Right lobe of liver (tissue), 4 donors: ENCODE results near the gene LILRA5.

ENCODE experiments used
- POLR2A ChIP-seq: fragments of 450-650 bp; IDR thresholded peaks from one replicate; pipeline ENCODE4 v1.6.1; 2017; ENCODE audit warnings: antibody characterized with exemption, mild to moderate bottlenecking
- TF ChIP-seq, protein P1 (sequence below), 4 donors: fragments of 200-600 bp in 3 of 4; fragments of 450-650 bp in 1 of 4; IDR thresholded peaks; one replicate each; pipeline versions ENCODE4 v1.5.1 to v1.8.0; 2016 to 2022; ENCODE audit warnings: antibody characterized with exemption in 4 of 4, mild to moderate bottlenecking in 2 of 4
- donor health status: DM: no; HTN: no; CAD: no.
- donor health status: DM: no; HTN: no; CAD: no.
- donor health status: DM: no; HTN: yes; CAD: no.

DNA sequence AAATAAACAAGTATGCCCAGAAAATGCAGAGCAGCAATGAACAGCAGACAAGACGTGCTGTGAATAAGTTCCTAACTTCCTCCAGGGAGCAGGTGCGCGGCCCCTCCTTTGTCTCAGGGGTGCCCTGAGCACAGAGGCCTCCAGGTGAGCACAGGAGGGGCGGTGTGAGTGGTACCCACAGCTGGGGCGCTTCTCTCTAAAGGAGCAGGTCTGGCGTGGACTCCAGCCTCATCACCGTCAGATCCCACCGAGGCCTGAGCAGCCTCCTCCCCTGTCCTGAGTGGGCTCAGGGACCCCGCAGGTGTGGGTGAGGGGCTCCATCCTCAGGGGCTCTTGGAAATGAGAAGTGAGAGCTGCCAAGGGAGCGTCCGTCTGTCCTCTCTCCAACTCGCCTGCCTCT is 3.2 kb downstream of the LILRA5 start:
- TF ChIP-seq, protein P1, sequence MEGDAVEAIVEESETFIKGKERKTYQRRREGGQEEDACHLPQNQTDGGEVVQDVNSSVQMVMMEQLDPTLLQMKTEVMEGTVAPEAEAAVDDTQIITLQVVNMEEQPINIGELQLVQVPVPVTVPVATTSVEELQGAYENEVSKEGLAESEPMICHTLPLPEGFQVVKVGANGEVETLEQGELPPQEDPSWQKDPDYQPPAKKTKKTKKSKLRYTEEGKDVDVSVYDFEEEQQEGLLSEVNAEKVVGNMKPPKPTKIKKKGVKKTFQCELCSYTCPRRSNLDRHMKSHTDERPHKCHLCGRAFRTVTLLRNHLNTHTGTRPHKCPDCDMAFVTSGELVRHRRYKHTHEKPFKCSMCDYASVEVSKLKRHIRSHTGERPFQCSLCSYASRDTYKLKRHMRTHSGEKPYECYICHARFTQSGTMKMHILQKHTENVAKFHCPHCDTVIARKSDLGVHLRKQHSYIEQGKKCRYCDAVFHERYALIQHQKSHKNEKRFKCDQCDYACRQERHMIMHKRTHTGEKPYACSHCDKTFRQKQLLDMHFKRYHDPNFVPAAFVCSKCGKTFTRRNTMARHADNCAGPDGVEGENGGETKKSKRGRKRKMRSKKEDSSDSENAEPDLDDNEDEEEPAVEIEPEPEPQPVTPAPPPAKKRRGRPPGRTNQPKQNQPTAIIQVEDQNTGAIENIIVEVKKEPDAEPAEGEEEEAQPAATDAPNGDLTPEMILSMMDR (IDR thresholded peaks at IDR 0.05): no peak
- no peak for TF ChIP-seq POLR2A
